Measurements from ENCODE around the gene RASSF8.

Gene RASSF8

DNA sequence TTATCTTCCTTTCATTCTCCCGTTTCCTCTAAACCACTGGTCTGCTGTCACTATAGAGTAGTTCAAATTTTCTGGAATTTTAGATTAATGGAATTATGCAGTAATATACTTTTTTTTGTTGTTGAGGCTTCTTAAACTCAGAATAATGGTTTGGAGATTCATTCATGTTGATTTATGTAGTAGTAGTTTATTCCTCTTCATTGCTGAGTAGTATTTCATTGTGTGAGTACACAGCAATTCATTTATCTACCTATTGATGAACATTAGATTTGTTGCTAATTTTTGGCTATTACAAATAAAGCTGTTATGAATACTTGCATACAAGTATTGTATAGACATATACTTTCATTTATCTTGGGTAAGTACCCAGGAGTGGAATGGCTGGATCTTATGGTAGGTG is 7.2 kb downstream of the RASSF8 start:
- no peak for DNase-seq

DNA sequence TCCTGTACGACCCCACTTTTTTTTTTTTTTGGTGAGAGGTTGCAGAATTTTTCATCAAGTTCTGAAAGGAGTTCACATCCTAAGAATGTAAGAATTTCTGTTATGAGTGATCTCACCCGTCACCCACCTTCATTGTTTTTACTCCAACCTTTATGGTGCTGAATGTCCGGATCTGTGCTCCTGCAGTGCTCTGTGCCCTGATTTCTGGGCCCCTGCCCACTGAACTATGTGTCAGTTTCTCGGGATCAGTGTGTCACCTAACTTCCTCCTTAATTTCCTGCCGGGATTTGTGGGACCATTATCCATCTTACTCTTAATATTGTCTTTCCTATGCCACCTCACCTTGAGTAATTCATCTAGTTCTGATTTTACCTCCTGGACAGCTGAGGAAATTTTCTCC is 11.6 kb downstream of the RASSF8 start:
- no peak for DNase-seq

DNA sequence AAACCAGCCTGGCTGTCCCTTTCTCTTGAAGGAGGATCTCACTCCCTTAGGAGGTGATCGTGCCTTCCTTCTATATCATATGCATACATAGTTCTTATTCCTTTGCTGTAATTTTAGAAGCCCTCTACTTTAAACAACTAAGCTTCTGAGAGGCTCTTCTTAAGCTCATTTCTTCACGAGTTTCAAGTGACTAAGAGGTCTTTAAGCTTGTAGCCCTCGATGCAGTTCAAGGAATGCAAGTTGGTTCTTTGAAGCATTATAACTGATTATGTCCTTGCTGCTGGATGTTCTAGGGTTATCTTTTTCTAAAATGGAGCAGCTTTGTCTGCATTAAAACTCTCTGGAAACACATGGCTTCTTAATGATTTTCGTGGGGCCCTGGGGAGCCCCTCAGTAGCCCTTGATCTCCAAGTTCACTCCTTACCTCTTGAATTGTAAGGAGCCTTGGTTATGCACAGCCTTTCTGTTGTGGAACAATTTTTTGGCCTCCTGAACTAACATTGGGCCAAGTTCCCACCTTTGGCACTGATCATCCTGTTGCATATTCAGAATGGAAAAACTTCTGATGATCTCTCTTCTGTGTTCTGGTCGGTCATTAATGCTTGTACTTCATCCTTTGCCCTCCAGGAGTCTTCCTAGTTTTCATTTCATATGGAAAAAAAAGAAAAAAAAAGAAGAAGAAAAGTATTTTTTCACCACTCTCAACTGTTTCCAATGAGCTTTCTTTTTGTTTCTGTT is 12.6 kb downstream of the RASSF8 start:
- DNase-seq = no peak

DNA sequence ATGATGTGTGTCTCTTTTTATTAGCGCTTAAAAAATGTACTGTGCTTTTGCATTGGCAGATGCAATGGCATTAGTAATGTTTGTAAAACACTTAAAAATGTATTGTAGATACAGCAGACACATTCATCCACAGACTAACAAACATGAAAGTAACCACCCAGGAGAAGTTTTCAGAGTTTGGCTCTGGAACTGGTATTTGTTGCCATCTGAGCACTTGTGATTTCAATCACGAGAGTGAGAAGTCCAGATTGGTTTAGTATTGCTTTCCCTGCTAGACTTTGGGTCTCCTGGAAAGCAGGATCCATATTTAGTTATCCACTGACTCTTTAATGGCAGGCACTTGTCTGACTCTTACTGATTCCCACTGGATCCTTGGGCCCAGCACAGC is 13.2 kb downstream of the RASSF8 start:
- no peak for DNase-seq

DNA sequence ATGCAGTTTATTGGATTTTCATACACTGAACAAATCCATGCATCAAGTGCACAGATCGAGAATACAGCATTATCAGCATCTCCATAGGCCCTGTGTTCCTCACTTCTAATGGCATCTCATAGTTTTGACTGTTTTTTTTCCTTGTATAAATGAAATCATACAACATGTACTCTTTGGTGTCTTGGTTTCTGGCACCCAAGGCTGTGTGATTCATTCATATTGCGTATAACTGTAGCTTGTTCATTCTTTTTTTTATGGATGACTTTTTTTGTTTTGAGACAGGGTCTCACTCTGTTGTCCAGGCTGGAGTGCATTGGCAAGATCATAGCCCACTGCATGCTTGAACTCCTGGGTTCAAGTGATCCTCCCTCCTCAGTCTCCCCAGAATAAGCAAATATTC is 14.3 kb downstream of the RASSF8 start:
- DNase-seq = no peak

DNA sequence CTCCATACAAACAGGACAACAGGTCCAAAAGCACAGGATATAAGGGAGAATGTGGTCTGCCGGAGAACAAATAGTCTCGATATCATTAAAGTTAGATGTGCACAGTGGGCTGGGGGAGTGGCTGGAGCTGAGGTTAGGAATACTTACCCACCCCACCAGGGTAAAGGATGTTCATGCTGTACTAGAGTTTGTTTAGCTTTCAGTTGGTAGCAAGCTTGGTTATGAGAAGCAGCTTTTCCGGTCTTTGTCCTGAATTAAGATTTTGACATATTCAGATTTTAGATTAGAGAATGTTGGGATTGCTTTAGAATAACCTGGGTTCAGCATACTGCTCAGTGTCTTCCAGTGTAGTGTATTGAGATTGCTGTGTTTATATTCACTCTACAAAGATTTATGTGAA is 16.7 kb downstream of the RASSF8 start:
- no peak for DNase-seq

DNA sequence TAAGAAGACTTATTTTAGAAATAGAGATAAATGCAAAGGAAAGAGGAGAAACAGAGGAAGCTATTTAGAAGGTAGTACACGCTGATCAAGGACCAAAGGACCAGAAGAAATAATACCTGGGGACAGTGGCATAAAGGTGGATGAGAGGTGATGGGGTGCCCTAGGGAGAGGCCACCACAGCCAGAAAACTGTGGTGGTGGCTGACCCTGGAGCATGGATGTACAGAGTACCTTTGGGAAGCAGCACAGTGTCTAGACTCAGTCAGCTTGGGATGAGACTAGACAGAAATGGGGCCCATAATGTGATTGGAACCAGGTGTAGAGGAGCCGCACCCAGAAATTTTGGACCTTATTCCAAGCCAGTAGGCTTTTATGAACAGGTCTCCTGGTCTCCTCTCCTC is 17.2 kb downstream of the RASSF8 start:
- no peak for DNase-seq

DNA sequence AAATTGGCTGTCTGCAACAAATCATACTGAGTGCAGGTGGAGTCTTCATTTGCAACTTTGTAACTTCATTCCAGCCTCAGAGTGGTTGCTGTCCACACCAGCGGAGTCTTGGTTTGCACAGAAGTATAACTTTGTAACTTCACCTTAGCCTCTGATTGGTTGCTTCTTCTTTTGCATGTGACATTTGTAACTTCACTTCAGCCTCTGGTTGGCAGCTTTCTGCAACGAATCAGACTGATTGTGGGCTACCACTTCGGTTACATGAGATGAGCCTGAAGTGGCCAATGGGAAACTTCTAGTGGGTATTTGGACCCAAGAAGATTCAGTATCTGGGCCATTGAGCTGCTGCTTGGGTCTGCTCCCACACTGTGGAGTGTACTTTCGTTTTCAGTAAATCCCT is 17.8 kb downstream of the RASSF8 start:
- no peak for DNase-seq

DNA sequence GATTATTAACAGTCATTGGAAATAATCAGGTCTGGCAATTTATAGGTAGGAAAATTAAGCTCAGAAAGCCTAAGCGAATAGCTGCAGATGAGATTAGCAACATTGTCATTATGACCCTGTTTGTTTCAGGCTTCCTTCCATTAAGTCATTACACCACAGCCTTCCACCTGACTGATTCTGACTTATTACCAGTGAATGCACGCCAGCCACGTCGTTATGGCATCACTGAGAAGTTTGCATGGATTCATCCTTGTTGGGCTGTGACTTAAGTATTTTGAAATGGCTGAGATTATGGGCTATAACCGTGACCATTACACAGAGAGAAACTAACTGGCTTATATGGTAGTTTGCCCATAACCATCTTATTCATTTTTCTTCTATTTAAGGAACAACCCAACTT is 18.6 kb downstream of the RASSF8 start:
- no peak for DNase-seq

DNA sequence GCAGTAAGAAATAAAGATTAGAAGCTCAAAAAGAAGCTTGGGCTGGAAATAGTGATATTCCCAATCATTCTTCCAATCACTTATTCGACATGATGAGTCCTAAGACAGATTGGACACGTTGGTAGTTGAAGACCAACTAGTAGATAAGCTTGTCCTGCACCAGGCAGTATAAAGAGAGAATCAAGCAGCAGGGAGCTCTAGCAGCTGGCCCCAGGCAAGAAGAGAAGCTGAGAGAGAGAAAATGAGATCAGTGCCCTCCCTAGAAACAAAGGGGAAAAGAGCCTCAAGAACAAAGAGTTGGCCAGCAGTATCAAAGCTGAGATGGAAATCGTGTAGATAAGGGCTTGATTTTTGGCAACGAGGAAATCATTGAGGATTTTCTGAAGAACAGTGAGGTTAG is 20.6 kb downstream of the RASSF8 start:
- DNase-seq = no peak

DNA sequence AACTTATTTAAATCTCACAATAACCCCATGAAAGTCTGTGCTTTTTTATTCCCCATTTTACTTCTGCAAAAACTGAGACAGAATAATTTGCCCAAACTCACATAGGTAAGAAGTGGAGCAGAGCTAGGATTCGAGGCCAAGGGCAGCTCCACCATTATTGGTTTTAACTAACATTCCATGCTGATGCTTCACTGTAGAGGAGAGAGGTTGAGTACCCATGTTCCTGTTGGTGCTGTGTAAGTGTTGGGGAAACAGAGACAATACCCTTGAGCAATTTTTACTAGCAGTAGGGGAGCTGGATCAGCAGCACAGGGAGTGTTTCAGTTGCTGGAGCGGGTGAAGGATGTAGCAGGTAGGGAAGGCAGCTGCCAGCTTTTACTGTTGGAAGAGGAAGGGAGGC is 21.1 kb downstream of the RASSF8 start:
- DNase-seq = no peak

DNA sequence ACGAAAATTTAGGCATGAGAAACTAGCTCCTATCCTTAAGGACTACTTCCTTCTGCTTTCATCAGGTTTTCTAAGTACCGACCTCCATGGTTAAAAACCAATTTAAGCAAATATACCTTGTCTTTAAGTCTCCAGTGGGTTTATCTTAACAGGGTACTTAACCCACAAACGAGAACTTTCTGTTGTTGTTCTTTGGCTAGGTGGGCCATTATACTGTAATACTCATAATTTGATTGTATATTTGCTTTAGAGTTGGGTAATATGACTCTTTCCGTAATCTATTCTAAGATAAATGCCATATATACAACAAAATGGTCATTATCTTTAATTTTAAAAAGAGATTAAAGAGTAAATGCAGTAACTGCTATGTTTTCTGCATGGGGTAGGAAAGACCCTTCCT is 21.6 kb downstream of the RASSF8 start:
- no peak for DNase-seq

DNA sequence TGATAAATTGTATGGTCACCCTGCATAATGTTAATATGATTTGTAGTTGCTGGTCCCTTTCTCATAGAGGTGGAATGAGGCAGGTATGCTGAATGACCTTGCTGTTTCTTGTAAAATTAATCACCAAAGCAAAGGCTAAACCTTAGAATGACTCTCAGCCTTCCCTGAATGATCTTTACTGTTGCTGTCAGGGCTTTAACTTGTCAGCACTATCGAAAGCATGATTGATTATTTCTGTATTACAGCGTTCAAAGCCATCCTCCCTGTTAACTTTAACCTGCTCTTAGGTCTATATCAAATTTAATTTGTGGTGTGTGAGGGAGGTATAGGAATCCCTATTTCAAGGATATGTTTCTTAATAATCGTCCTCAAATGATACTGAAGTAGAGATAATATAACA is 23.1 kb downstream of the RASSF8 start:
- no peak for DNase-seq

DNA sequence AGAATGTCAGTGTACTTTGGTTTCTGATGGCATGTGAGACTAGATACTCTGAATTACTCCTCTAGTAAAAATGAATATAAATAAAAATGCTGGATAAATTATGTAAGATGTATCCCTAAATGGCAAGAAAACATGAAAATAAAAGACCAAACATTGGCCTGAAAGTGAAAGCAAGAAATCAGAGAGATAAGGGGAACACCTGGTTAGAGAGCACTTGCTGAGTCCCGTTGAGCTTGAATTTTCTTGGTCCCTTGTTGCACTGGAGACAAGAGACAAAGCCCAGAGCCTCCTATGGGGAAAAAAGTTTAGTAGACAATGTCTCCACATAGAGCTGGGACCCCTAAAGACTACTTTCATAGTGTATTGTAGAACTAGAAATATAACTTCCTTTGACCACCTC is 23.9 kb downstream of the RASSF8 start:
- no peak for DNase-seq

DNA sequence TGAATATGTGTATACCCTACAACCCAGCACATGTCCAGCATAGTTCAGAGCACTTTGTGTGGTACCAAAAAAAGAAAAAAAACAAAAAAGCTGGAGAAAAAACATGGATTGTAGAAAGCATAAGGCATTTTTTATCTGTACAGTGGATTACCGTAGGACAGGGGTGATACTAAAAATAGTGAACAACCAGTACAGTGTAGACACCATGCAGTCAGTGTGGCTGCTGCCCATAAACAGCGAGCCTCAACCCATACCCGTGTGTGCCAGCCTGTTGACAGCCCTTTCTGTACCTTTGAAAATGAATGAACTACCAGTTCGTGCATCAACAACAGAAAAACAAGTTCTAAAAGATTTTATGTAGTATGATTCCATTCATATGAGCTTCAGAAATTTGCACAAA is 25.1 kb downstream of the RASSF8 start:
- DNase-seq = no peak

DNA sequence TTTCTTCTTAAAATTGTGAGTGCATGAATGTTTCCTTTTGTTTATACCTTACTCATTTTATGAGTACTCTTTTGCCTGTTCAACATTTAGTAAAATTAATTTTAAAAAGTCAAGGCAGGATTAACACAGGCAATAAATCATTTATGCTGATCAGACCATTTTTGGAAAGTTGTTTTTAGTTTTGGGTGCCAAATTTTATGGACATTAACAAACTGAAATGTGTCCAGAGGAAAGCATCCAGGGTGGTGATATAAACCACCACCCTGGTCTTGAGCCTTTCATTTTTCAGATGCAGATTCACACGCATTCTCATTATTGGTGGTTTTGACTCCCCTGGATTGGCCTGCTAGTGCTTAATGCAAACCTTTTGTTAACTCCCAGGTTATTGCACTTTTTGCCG is 26.3 kb downstream of the RASSF8 start:
- DNase-seq = no peak

DNA sequence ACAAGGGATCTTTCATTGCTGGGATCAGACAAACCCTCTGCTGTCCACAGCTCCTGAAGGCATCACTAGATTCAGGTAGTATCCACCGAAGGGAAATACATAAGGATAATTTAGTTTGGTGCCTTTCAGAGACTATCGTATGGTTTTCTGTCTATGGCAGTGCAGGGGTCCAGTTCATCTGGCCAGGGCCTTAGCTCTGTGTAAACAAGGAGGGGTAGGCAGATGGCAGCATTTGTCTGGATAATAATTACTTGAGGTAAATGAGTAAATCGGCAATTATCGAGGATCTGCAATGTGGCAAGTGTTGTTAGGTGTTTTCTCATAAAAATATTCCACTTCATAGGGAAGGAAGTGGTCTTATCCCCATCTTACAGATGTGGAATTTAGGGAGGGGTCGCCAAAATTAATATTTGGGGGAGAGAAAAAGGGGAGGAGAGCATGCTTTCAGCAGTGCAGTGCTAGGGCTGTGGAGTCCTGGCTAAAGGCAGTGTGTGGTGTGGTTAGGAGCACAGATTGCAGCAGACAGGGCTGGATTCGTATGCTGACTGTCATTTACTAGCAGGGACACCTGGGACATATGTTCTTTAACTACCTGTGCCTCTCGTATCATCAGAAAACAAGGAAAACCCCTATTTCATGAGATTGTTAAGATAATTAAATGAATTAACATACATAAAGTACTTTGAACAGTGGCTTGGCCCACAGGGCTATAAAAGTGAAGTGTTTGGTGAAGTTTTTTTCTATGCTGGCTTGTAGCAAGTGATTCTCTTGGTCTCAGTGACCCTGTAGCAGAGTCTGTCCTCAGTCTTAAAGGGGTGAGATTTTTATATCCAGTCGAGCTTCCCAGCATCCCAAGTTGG is 27.1 kb downstream of the RASSF8 start:
- no peak for DNase-seq

DNA sequence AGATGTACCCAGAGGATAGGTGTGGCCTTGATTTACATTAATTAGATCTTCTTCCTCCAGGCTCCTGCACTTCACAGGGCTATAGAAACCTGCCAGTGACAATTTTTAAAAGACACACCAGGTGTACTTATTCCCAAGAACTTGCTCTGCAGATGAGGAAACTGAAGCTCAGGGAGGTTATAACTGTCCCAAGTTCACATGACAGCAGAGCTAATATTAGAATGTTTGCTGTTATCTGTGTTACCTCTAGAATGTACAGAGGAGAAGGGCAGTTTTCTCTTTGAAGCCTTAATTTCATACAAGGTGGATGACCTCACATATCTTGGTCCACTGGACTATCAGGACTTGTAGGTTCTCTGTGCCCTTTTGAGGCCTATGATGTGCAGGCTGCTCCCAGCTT is 27.7 kb downstream of the RASSF8 start:
- DNase-seq = no peak

DNA sequence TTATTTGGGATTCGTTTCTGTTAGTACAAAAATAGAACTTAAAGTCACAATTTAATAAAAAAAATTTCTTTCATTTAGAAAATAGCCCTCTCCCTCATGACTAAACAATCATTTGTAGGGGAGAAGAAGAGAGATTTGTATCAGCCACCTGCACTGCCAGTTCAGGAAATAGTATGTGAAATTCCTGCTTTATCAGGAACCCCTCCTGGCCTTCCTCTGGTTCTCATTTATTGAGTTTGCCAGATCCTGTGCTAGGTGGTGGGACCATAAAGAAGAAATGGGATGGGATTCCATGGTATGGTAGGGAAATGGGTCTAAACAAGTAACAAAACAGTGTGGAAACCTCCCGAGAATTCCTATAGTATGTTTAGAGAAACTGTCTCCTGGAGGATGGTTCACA is 30.0 kb downstream of the RASSF8 start:
- no peak for DNase-seq

DNA sequence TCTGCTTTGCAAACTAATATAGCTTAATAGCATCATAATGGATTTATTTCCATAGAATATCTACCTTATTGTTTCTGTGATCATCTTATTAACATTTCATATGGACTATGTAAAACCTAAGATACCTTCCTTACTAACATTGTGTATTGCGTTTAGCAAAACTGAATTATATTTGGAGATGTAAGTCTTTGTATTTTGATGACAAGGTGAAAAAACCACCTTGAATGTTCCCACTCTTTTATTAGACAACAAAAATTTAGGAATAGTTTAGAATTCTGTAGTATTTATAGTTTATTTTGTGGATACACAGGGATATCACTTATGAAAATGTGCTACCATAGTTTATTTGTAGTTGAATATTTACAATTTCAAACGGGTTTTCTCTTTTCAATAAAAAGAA is 32.0 kb downstream of the RASSF8 start:
- DNase-seq = no peak

DNA sequence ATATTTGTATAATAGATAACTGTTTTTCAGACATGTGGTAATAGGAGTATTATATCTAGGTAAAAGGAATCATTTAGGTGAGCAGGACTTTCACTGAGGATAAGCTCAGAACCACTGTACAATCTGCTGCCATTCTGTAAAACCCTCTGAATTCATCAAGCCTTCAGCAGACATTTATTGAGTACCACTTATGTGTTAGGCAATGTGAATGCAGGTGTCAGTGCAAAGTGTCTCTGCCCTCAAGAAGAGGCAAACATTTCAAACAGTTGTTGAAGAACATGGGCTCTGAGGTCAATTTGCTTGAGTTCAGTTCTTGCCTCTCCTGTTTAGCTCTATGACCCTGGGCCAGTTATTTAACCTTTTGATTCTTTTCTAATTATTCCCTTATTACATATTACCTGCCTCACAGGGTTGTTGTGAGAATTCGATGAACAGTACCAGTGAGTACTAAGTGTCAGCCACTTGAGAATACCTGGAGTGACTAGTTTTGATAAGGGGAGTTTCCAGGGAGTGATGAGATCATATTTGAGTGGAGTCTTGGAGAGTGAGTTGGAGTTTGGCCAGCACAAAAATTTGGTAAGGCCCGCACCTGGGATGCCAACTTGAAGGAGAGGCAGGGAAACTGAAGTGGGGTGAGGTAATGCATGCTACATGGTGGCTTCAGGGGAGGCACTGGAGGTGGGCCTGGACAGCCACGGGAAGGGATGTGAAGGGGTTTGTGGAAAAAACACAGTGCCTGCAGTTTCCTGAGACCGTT is 33.7 kb downstream of the RASSF8 start:
- no peak for DNase-seq

DNA sequence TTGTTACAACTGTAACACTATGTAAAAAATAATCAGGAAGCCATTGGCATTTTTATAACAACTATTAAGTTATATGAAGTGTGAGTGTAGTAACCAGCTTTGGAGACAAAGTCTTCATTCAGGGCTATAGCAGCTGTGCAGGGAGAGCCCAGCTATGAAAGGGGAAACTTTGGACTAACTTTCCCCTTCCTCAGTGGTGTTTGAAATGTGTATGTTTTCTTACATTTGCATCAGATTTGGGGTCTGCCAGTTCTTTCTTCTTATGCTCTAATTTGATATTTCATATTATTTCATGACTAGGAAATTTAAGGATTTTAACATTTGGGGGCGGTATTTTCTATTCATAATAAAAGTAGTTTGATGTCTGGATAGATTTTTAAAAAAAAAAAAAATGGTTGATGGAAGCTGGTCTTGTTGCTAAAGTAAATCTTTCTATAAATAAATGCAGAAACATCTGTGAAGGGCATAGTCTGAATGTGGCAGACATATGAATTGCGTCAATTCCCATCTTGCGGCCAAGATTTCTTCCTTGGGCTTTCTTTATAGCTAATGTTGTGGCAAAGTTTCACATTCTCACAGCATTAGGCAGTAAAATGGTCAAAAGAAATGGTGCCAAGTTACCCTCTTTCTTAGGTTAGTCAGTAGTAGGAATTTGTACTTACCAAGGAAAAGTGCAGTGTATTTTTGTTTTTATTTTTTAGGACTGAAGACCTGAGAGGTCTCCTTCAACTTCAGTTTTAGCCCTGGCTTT is 35.6 kb downstream of the RASSF8 start:
- no peak for DNase-seq
